NCI-H446 treated with DMSO at 0.1 percent for 48 hours (cell line): ENCODE results near the gene AGL.
"Not testable (repeated sequence)": the region's sequence is repeated elsewhere in the genome, so short reads cannot be mapped to it uniquely, and the experiment has no call there.

Source experiments
- DNase-seq: peaks from one replicate; lab custom pipeline; 2025; lab: John Stamatoyannopoulos, UW

AGL gene

GRCh38 chr1:99851850-99852454 is 1.8 kb downstream of the AGL start:
- no peak for DNase-seq

GRCh38 chr1:99852648-99853047 is 2.5 kb downstream of the AGL start:
- no peak for DNase-seq

- DNase-seq = no peak
Measured at GRCh38 chr1:99855914-99856450, 5.8 kb downstream of the AGL start.

GRCh38 chr1:99857041-99857440 is 6.9 kb downstream of the AGL start:
- DNase-seq = not testable (repeated sequence)

- DNase-seq = no peak
Measured at GRCh38 chr1:99858286-99858685, 8.1 kb downstream of the AGL start.

- no peak for DNase-seq
Measured at GRCh38 chr1:99858881-99859280, 8.7 kb downstream of the AGL start.

GRCh38 chr1:99860703-99861102 is 10.5 kb downstream of the AGL start:
- DNase-seq = no peak

- no peak for DNase-seq
Measured at GRCh38 chr1:99867682-99868081, 17.5 kb downstream of the AGL start.

GRCh38 chr1:99869304-99869703 is 19.1 kb downstream of the AGL start:
- no peak for DNase-seq

- no peak for DNase-seq
Measured at GRCh38 chr1:99869723-99870122, 19.6 kb downstream of the AGL start.

GRCh38 chr1:99872063-99872462 is 21.9 kb downstream of the AGL start:
- no peak for DNase-seq

GRCh38 chr1:99877568-99877967 is 27.4 kb downstream of the AGL start:
- no peak for DNase-seq

- no peak for DNase-seq
Measured at GRCh38 chr1:99886179-99886578, 36.0 kb downstream of the AGL start.

- DNase-seq = no peak
Measured at GRCh38 chr1:99886841-99887240, 36.7 kb downstream of the AGL start.

- DNase-seq = no peak
Measured at GRCh38 chr1:99887890-99888289, 37.7 kb downstream of the AGL start.

GRCh38 chr1:99891997-99892396 is 41.8 kb downstream of the AGL start:
- DNase-seq = no peak

GRCh38 chr1:99903278-99903677 is 53.1 kb downstream of the AGL start:
- not testable (repeated sequence) for DNase-seq

GRCh38 chr1:99906535-99906934 is 56.4 kb downstream of the AGL start:
- no peak for DNase-seq

- no peak for DNase-seq
Measured at GRCh38 chr1:99917214-99917613, 67.1 kb downstream of the AGL start.

GRCh38 chr1:99919220-99919619 is 69.1 kb downstream of the AGL start:
- DNase-seq = no peak

- no peak for DNase-seq
Measured at GRCh38 chr1:99934801-99935200, 84.6 kb downstream of the AGL start.

GRCh38 chr1:99935534-99935933 is 85.4 kb downstream of the AGL start:
- no peak for DNase-seq

- DNase-seq = no peak
Measured at GRCh38 chr1:99936071-99936470, 85.9 kb downstream of the AGL start.

GRCh38 chr1:99942723-99943122 is 92.6 kb downstream of the AGL start:
- DNase-seq = no peak
